HG02885 (cell line): ENCODE measurements around the gene C3orf85.
A peak's percentile ranks its signal among the peaks of the same experiment; 100 is the strongest.
"Not testable (repeated sequence)": the region's sequence is repeated elsewhere in the genome, so short reads cannot be mapped to it uniquely, and the experiment has no call there.

ENCODE experiments used
- ATAC-seq: cut with Tn5 transposase; IDR thresholded peaks from one replicate; pipeline ENCODE4 v1.9.1; 2021; ENCODE audit warnings: mild to moderate bottlenecking; ENCODE audit not compliant: unreplicated experiment, poor library complexity

C3orf85 gene

GRCh38 chr3:109136523-109136922 lies at the start of gene C3orf85:
Gene C3orf85 (plus strand): TSS chr3:109136719. CDS start chr3:109136848, 129 bp downstream.
- ATAC-seq, result no peak

- peak; percentile 37 for ATAC-seq
These were observed 47.3 kb upstream of the C3orf85 start for GRCh38 chr3:109089265-109089664.

DNA sequence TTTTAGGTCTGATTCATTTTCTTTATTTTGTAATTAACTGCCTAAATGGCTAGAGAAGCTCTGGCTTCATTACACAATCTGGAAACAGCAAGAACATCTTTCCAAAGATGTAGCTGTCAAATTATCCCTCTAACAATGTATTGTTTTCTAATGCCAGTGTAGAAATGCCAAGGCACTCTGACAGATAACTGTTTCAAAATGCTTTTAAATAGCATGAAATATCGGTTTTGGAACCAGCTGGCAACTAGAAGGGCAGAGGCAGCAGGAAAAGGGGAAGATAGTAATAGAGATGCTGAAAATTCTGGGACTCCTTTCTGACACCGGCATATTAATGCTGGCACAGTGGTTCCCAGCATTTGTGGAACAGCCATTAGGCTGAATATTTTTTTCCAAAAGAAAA lies 44.7 kb upstream of the C3orf85 start:
- no peak for ATAC-seq

GRCh38 chr3:109093561-109093960 lies 43.0 kb upstream of the C3orf85 start:
- ATAC-seq, result no peak

DNA sequence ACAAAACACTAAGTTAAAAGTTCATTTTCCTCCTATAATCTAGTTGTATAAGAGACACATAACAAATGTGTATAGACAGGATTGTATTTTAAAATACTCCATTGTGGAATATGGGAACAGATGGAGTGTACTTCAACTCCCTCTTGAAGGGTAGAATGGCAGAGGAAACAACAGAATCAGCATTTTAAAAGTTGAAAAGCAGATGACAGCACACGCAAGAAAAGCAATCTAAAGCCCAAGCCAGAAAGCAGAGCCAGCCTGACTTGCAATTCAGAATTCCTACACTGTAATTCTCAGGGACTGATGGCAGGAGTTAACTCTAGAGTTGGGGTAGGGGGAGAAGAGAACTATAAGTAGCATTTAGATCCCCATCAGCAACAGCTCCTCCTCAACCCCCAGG lies 41.4 kb upstream of the C3orf85 start:
- no peak for ATAC-seq

DNA sequence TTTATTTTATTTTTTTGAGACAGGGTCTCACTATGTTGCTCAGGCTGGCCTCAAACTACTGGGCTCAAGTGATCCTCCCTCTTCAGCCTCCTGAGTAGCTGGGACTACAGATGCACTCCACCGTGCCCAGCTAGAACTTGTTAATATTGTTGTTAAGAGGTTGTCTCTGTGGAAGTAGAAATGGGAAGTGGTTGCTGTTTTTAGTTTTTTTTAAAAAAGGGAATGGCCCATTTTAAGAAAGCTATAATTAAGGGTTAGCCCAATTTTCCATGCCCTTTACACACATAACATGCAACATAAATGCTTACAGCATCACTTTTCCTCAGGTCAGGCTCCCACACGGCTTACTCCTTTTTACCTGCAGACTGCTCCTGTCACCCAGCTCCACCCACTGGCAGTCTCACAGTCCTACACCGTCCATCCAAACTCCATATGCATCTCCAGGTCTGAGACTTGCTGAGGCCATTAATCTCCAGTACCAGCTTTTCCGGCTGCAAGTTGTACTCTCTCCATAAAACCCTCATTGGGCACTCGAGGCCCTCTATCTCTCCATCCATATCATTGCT lies 38.4 kb upstream of the C3orf85 start:
- ATAC-seq, result peak; percentile 80

GRCh38 chr3:109109574-109109973 lies 26.9 kb upstream of the C3orf85 start:
- no peak for ATAC-seq

DNA sequence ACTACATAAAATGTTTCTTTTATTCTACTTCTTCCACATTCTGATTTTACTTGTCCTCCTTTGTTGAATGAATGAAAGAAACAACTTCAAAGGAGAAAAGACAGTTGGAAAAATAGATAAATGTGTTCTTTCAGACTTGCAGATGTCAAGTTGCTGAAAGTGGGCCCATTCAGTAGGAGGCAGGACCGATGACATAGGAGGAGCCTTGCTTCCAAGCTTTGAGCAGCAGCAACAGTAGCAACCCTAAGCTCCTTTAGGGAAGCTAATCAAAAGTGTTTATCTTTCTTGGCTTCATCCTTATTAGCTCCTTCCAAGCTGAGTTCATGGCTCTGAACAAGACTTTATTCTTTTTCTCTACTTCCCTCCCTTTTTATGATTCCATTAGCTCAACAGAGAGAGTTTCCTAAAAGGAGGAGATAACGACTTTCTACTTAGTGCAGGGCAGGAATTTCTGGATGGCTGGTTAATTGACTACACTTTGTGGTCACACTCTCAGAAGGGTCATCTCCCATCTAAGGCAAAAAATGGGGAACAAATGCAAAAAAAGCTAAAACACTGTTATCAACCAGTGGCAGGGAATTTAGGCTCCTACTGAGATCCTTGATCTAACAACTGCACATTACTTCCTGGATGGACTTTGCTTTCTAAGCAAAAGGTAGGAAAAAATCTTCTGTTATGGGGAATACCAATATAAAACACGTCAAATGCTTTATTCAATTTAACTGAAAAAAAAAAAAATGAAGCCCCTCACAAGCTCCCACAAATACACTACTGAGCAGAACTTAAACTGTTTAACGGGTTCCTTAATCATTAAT lies 23.4 kb upstream of the C3orf85 start:
- no peak for ATAC-seq

DNA sequence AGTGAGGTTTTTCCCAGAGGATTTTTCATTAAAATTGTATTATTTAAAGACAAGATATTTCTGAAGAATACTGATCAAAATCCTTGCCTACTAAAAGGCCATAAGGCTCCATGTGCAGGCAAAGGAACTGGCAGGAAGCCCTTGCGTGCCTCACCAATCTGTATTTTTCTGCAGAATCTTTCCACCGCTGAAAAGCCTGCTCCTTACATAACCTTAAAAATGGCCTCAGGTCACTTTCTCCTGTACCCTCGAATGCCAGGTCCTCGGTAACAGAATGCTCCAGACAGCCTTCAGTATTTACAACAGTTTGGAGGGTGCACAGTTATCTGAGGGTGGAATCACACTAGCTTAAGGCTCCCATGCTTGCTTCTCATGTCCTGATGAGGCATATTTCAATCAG lies 21.8 kb upstream of the C3orf85 start:
- no peak for ATAC-seq

DNA sequence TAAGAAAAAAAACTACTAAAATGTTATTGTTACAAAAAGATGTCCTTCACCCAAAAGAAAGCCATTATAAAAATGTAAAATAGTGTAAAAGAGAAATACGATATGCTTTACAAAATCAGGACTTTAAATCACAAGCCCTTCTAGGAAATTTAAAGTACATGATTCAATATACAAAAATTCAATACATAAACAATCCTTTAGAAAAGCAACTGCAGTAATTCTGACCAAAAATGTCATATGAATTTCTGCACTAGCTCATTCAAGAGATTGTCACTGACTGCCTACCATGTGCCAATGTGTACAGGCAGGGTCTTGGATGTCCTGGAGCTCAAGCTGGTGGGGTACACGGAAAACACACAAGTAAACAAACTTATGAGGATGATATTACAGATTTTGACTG lies 21.1 kb upstream of the C3orf85 start:
- no peak for ATAC-seq

DNA sequence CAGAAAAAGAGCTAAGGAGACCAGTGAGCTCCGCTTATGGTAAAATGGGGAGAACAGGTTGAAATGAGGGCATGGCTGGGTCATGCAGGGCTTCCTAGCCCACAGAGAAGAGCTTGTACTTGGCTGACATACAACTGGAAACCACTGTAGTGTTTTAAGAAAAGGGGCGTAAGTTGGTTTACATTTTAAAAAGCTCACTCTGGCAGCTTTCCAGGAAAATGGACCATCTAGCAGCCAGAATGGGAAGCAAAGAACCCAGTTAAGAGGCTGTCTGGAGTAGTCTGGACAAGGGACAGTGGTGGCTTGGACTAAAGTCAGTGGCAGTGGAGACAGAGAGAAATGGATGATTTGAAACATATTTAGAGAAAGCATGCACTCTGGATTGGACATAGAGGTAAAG lies 20.5 kb upstream of the C3orf85 start:
- no peak for ATAC-seq

DNA sequence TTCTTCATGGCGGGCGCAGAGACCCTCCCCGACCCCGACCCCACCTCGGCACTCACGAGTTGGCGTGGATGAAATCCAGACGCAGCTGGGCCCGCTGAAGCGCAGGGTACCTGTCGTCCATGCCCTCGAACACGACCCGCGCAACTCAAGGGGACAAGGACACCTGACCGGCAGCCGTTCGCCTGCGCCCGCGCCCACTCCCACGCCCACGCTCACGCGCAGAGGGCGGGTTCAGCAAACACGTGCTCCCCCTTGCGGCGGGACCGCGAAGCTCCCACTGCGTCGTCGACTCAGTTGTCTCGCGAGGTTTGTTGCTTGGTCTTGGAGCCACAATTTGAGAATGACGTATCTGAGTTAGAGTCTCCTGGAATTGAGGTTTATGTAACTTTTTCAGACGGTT lies 18.6 kb upstream of the C3orf85 start, which contains the start of gene MORC1:
MORC1 (minus strand) TSS at position 196 of the 400 bp plus-strand sequence; CDS start at position 121, 75 bp downstream.
- no peak for ATAC-seq

- ATAC-seq, result no peak
These were observed 17.9 kb upstream of the C3orf85 start for GRCh38 chr3:109118584-109118983.

DNA sequence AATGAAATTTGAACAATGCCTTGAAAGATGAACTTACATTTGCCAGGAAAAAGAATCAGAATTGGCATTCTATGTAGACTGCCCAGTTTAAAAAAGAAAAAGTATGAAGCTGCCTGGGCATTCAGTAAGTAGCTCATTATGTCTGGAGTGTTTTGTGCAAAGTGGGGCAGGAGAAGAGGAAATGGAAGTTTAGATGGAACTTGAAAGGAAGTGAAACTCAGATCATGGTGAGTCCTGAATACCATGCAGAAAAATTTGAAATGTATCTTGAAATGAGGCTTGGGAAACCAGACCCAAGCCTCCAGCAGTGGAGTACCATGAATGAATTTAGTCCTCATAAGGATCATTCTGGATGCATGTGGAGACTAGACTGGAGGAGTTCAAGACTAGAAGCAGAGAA lies 13.8 kb upstream of the C3orf85 start:
- ATAC-seq, result no peak

- ATAC-seq, result no peak
These were observed 10.6 kb upstream of the C3orf85 start for GRCh38 chr3:109125902-109126301.

GRCh38 chr3:109127553-109127952 lies 9.0 kb upstream of the C3orf85 start:
- no peak for ATAC-seq

DNA sequence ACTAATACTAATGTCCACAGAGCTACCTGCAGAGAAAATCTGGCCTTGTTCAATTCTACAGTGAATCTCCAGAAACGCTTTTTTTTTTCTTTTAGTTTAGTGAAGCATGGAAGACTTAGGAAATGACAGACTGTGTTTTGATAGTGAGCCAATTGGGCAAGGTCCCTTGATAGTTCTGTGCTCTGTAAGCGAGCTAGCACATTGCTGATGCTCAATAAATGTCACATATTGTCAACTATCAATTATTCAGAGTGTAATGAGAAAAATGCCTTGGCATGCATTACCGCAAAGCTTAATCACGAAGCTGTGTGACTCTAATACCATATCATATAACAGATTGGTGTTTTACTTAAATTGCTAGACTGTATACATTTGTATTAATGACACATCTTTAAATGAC lies 5.2 kb upstream of the C3orf85 start:
- no peak for ATAC-seq

DNA sequence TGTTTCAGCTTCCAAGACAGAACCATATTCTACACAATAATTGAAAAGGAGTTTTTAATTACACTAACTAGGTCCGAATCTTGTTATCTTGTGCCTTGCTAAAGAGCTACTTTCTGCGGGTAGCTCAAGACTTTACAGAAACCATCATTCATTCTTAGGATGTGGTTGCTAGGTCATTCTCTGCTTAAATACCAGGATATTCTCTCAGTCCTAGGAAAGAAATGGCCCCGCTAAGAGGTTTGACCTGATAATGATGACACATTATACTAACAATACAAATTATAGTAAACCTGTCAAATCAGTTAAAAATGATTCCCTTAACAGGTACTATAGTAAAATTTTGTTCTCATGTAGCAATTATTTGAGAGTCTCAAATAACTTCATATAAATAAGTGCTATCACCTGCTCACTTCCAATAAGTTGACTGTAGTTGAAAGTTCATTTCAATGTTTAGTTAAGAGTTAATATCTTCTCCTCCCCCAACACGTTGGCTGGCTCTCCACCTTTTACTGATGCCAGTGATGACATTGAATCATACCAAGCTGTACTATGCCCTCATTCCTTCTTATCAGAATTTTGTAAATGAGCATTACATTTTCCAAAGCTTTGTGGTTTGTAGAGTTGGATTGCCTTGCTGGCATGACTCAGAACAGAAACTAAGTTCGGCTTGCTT lies 3.6 kb upstream of the C3orf85 start:
- no peak for ATAC-seq

GRCh38 chr3:109133474-109133816 lies 3.1 kb upstream of the C3orf85 start:
- ATAC-seq, result not testable (repeated sequence)

DNA sequence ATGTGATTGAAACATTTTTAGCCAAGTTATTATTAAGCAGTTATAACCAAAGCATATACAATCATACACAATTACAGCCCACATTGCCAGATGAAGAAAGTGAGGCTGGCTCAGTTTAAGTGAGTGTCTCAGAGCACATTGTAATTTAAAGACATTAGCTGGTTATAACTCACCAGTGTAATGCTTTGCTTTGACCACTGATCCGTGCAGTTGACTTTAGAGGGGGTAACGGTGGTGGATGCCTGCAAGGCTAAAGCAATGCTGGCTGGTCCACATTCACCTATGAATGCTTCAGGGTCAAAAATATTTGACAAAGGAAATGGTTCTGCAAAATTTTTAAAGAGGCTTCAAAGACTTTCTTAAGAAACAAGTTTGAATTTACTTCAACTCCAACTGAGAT lies 1.2 kb downstream of the C3orf85 start:
- no peak for ATAC-seq

- ATAC-seq, result no peak
These were observed 3.8 kb downstream of the C3orf85 start for GRCh38 chr3:109140318-109140717.
